Stimulated activated CD8-positive, alpha-beta memory T cell treated with anti-CD3 and anti-CD28 coated beads, Interleukin-4, amount 100 ng/mL, for 48 hours (primary cell): ENCODE data around the gene PSMD2.

Source experiments
- DNase-seq: peaks from one replicate; pipeline ENCODE4 v3.0.0-alpha.2; 2020

The PSMD2 gene

DNA sequence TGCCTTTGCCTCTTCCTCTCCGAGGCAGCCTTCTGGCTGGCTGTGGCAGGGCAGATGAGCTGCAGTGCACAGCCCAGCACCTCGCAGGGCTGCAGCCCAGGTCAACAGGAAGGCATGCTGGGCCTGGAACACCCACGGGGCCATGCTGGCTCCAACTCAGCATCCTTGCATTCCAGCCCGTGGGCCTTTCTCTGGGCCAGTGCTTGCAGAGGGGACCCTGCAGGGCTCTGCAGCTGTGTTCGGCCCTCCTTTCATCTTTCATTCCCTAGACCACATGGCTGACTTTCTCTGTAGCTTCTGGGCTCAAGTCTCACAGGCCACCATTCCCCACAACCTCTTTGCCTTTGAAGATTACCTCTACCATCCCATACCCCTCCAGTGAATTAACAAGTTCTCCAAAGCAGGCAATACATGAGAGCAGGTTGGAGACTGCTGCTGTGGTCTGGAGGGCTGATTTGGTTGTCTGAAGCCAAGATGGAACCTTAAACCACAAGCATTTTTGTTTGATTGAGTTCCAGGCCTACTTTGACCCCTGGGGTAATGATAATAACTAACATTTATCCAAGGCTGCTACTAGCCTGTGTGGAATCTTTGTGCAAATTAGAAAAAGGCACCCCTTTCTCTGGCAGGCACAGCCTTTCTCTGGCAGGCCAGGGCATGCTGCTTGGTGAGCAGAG lies 44.3 kb downstream of the PSMD2 start:
- no peak for DNase-seq

DNA sequence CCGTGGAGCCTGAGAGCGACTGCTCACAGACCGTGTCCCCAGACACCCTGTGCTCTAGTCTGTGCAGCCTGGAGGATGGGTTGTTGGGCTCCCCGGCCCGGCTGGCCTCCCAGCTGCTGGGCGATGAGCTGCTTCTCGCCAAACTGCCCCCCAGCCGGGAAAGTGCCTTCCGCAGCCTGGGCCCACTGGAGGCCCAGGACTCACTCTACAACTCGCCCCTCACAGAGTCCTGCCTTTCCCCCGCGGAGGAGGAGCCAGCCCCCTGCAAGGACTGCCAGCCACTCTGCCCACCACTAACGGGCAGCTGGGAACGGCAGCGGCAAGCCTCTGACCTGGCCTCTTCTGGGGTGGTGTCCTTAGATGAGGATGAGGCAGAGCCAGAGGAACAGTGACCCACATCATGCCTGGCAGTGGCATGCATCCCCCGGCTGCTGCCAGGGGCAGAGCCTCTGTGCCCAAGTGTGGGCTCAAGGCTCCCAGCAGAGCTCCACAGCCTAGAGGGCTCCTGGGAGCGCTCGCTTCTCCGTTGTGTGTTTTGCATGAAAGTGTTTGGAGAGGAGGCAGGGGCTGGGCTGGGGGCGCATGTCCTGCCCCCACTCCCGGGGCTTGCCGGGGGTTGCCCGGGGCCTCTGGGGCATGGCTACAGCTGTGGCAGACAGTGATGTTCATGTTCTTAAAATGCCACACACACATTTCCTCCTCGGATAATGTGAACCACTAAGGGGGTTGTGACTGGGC lies 45.7 kb downstream of the PSMD2 start:
- DNase-seq, result no peak

DNA sequence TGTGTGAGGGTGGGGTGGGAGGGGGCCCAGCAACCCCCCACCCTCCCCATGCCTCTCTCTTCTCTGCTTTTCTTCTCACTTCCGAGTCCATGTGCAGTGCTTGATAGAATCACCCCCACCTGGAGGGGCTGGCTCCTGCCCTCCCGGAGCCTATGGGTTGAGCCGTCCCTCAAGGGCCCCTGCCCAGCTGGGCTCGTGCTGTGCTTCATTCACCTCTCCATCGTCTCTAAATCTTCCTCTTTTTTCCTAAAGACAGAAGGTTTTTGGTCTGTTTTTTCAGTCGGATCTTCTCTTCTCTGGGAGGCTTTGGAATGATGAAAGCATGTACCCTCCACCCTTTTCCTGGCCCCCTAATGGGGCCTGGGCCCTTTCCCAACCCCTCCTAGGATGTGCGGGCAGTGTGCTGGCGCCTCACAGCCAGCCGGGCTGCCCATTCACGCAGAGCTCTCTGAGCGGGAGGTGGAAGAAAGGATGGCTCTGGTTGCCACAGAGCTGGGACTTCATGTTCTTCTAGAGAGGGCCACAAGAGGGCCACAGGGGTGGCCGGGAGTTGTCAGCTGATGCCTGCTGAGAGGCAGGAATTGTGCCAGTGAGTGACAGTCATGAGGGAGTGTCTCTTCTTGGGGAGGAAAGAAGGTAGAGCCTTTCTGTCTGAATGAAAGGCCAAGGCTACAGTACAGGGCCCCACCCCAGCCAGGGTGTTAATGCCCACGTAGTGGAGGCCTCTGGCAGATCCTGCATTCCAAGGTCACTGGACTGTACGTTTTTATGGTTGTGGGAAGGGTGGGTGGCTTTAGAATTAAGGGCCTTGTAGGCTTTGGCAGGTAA lies 46.5 kb downstream of the PSMD2 start:
- no peak for DNase-seq

DNA sequence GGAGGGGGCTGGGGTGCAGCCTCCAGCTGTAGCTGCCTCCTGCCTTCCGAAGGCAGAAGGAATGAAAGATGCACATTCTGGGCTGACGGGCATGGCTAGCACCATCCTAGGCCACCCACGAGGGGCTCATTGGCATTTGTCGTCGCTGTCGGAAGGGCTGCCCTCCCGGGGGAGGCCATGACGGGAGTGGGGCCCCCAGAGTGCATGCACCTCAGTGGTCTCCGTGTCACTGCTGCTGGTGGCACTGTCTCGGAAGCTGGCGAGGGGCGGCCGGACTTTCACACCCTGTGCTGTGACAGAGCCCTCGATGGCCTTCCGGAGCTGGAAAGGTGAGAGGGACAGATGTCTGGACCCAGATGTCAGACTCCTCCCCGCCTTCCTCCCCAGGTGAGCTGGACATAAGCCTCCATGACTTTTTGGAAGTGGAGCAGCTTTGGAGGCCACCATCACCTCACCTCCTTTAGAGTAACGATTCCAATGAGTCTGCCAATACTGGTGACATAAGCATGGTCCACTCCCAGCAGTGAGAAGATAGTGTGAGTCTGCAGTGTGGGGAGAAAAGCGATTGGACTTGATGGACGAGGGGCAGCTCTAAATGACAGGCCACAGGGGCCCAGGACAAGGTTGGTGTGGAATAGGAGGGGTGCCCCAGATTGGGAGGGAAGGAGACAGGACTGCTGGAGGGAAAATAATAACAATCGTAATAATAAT lies 47.6 kb downstream of the PSMD2 start:
- DNase-seq, result no peak

DNA sequence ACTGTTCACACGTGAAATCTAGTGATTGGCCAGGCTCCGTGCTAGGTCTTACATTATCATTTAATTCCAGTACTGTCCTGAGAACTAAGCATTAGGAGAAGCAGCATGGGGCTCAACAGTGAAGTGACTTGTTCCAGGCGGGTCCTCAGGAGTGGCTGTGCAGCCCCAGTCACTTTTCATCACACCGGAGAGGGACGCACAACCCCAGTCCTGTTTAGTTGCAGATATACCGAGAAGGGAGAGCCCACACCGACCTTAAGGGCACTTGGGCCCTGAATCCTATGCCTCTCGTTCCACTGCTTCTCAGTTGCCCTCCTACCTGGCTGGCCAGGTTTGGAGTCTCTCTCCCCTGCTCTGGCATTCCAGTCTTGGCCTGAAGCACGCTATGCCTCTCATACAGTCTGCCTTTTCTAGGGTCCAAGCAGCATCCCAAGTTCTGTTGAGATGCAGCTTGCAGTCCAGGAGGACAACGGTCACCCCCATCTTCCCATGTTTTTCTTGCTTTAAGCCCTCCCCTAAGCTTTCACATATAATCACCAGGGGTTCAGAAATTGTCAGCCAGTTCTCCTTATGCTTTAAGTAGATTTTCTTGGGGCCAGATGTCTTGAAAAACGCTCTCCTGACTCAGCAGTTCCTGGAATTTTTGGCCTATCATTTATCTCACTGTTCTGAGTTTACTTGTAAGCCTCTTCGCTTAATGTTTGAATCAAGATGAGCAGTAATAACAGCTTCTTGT lies 48.4 kb downstream of the PSMD2 start:
- DNase-seq, result no peak

DNA sequence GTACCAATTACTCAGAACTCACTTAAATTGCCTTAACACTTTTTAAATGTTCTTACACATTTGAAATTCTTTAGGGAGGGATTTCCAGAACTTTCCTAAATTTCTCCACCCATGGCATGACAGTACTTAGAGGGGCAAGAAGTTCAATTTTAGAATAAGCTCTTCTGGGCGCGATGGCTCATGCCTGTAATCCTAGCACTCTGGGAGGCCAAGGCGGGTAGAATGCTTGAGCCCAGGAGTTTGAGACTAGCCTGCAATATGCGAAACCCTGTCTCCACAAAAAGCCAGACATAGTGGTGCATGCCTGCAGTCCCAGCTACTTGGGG lies 49.0 kb downstream of the PSMD2 start:
- DNase-seq, result no peak

DNA sequence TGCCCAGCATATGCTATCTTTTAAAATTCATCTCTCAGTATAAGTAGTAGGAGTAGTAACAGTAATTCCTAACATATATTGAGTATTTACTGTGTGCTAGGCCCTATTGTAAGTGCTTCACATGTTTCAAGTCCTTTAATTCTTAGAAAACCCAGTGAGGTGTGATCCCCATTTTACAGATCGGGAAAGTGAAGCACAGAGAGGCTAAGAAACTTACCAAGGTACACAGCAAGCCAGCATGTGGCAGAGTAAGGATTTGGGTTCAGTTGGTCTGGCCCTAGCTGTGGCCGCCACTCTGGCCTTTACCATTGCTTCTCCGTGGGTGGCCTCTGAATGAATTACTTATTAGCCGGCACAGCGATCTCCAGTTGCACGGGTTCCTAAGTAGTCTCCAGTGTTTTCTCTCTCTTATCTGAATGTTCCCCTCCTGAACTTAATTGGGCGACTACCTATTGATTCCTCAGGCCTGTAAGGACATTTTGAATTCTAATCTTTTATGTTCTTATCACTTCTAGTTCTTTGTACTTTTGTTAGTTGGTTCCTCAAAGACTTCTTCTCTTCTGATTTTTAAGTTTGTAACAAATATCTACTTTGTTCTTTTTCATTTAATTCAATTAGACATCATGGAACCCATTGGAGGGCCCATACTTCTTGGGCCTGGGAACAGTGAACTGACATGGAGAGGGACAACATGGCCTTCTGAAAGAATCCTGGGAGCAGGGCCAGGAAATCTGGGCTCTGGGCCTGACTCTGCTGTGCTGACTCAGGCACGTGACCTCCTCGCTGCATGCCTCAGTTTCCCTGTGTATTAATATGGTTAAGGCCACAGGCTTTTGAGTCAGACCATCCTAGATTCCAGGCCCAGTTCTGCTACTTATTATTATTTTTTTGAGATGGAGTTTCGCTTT lies 50.8 kb downstream of the PSMD2 start:
- DNase-seq, result no peak

DNA sequence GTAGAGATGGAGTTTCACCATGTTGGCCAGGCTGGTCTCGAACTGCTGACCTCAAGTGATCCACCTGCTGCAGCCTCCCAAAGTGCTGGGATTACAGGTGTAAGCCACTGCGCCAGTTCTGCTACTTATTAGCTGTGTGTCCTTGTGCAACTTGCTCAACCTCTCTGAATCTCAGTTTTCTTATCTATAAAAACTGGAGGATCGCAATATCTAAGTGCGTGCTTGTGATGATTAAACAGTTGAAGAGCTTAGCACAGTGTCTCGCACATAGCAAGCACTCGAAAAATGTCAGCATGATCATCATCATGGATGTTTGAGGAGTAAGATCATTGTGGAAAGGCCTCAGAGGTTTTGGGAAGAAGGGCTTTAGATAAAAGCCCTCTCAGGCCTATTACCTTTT lies 51.6 kb downstream of the PSMD2 start:
- no peak for DNase-seq

DNA sequence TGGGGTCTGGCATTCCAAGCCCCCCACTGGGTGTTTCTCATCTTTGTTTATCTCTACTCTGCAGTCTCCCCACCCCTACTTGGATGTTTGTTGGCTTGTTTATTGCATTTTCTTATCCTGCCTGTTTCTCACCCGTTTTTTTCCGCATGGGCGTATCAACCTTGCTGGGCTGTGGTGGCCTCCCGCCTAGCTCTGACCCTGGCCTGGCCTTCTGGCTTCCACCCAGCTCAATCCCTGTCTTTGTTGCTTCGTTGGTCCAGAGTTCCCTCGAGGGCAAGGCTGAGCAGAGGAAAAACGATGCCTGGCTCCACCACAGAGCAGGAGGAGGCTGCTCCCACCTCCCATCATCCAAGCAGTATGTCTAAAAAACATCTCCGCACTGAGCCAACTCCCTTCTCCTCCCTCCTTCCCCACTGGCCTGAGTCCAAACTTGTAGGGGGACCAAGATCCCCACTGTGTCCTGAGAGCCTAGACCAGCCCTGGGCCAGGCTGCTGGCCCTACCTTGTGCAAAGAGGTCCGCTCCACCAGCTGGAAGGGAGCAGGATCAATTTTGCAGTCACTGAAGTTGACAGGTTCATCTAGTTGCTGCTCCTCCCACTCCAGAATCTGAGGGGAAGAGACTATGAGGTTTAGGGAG lies 52.6 kb downstream of the PSMD2 start:
- DNase-seq, result no peak

DNA sequence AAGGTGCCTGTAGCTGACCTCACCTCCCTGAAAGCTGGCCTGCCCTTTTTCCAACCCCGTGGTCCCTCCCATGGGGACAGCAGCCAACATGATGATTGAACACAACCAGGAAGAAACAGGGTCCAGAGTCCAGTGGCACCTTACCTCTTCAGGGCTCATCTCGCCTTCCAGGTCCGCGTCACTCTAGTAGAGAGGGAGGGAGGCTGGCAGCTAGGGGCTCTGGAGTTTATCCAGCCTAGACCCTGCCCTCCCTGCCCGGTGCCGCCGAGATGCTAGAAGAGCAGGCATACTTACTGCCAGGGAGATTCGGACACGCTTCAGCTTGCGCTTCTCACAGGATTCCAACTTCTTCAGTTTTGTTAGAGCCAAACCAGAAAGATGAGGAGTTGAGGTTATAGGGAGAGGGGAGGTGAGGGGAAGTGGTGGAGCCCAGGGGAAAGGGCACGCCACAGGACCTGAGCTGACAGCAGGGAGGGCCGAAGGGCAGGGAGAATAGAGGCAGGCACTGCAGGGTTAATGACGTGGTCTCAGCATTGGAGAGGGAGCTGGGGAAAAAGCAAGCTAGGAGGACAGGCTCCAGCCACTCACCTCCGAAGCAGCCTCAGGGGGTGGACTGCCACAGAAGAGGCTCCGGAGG lies 53.2 kb downstream of the PSMD2 start:
- no peak for DNase-seq

DNA sequence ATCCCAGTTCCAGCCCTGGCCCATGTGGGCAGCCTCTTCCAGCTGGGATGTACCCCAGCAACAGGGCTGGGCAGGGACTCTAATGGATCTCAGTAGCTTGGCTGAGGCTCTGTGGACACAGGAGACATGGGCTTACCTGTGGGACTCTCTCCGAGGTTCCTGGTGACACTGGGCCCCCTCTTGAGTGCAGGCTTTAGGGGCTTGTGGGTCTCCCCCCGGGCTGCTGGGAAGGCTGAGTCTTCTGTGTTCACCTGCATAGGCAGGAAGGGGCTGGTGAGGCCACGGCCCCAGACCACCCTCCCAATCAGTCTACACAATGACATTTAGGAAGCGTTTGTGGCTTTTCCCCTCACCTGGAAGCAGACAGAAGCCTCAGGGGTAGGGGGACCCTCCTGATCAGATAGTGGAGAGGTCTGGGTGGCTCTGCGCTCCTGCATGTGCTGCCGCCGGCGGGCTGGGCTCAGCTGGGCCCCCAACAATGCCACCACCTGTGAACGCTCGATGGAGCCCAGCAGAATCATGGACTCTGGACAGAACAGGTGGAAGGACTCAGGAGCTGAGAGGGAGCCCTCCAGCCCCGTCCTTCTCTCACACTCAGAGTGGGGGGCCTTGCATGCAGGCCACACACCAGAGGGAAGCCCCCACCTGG lies 54.0 kb downstream of the PSMD2 start:
- no peak for DNase-seq

DNA sequence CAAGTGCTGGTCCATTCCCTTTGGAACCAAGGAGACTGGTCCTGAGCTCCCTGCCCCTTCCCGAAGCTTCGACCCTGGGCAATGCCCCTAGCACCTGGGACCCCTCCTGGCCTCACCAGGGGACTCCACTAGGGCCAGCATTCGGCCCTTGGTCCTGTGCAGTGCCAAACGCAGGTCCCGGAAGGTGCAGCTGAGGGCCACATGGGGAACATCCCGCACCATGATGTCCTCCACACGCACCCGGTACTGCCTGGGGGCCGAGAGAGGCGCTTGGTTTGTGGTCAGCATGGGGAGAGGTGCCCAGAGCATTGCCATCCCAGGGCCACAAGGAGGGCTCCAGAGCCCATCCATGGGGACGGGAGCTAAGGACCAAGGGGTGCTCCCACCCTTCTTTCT lies 54.5 kb downstream of the PSMD2 start:
- no peak for DNase-seq

DNA sequence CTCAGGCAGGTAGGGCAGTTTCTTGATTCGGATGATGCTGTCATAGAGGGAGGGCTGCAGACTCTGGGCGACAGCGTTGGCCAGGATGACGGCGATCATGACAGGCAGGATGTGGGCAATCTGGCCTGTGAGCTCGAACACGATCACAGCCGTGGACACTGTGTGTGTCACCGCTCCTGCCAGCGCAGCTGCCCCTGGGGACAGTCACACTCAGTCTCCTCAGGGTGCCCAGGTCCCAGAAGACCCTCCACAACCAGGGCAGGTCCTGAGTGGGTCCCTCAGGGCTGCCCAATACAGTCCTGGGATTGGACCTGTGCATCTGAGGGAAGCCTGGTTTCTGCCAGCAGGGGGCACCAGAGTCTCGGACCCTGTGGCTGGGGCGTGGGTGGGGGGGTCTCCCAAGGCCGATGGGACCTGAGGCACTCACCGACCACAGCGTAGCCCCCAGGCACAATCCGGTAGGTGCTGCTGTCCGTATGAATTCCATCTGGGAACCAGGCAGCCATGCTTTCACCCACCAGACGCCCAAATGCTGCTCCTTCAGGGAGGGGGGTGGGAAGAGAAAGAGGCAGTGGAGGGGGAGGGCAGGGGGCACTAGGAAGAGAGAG lies 55.2 kb downstream of the PSMD2 start:
- DNase-seq, result peak; percentile 85

DNA sequence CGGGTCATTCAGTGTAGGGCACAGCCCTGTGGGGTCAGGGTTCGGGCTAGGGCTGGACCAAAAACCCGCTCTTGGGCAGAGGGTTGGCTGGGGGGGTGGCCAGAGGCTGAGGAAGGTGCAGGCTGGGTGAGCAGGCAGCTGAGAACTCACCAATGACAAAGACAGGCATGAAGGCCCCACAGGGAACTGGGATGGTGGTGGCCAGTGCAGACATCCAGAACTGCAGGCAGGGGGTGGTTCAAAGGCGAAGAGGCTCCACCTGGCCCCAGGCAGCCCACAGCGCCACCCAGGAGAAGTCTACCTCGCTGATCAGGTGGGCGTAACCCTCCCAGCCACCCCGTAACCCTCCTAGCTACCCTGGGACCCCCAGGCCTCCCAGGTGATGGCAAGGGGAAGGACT lies 55.7 kb downstream of the PSMD2 start:
- no peak for DNase-seq

DNA sequence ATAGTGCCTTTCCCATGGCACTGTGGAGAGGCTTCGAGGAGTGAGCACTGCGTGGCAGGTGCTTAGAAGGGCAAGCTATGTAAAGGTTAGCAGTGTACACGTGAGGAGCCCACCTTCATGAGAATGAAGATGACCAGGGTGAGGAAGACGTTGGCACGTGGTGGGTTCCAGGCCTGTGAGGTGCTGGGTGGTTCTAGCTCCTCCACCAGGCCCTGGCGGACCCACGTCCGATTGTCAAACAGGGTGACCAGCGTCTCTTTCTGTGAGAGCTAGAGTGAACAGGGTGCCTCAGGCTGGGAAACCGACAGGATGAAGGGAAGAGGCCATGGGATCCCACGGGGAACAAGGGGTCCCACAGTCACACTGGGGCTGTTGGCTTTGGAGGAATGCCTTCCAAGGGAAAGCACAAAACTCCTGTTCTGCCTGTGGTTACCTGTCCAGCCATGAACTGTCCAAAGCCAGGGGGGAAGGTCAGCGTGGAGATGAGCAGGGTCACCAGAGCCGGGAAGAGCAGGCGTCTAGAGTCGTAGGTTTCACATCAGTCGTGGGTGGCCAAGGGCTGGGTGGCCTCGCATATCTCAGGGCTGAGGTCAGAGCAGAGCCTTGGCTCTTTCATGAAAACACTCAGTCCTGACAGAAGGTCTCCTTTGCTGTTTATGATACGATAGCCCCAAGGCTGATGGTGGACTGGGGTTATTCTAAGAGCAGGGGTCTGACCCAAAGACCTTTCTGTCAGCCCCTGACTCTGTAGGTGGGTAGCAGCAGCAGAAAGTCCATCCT lies 56.4 kb downstream of the PSMD2 start:
- no peak for DNase-seq

DNA sequence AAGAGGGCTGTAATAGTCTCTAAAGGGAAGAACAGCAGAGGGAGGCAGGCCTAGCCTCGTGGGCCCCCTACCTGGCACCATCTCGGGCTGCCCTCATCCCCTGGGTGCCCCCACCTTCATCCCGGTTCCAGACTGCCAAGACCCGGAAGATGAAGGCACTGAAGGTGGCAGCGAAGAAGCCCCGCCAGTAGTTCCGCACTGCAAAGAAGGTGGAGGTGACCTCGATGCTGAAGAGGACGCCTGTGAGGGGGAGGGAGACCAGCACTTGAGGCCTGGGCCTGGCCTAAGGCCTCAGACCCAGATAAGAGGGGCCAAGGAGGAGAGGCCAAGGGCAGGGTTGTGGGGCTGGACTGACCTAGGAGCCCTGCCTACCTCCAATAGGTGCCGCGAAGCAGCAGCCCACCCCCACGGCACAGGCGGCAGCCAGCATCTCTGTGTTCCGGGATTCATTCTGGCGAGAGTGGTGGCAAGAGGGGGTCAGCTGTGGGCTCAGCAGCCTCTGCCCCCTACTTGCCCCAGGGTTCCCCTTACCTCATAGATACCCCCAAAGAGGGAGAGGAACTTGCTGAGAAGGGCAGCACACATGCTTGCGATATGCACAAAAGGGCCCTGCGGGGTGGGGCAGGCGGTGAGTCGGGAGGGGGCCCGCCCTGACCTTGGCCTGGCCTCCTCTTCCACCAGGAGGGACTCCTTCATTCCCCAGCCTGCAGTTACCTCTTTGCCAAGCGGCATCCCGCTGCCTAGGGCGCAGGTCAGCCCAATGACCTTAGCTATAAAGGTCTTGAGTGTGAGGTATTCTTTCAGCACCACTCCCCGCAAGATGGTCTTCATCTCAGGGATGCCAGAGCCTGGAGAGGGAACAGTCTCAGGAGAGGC lies 58.4 kb downstream of the PSMD2 start:
- no peak for DNase-seq

DNA sequence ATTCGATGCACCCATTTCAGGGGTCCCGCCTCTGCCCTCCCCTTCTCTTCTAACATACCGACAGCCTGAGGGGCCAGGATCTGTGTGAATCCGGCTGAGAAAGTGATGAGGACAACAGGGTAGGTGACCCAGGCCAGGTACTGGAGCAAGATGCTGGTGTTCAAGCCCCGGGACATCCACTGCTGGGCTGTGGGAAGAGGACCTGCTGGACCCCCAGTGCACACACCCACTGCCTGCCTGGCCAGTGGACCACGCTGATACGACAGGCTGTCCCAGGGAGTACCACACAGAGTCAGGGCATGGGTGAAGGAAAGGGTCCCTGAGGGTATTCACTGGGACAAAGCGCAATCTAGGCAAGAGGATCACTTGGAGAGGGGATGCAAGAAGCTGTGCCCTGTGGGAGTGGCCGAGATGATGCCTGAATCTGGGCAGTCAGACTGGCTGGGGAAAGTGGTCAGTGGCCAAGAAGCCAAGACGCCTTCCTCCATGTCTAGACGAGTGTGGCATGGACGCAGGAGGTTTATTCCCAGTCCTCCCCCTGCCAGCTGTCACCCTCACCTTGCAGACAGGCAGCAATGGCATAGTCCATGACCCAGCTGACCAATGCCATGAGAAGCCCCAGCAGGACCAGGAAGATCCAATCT lies 59.2 kb downstream of the PSMD2 start:
- DNase-seq, result no peak
